ENCODE results near the gene HDAC4.

- TF ChIP-seq POLR2AphosphoS5 (IDR thresholded peaks at IDR 0.05) (no peak), CTCF (IDR thresholded peaks at IDR 0.05) (no peak), POLR2A (IDR thresholded peaks at IDR 0.05) (no peak), EP300 (IDR thresholded peaks at IDR 0.05) (no peak)
These were observed 223.5 kb downstream of the HDAC4 start for GRCh38 chr2:239177325-239177724.

All from stomach (tissue), 4 donors.